GM23338 (cell line): ENCODE measurements around the gene MAG. TPM values are rescaled to one million over a fixed set of nuclear protein-coding genes. Genes with fewer than 3 reads are reported as not detected.

Experiments used
- ATAC-seq: fragments of 200-7000 bp; cut with Tn5 transposase; 3 replicates; pipeline ENCODE4 v1.9.1; 2020
- DNase-seq: peaks from one replicate; pipeline ENCODE4 v3.0.0-alpha.2; 2015; ENCODE audit warnings: low spot score
- H2AFZ ChIP-seq: fragments of 200-600 bp; sonication (generic); 2 replicates; pipeline ENCODE4 v1.8.0; 2016; ENCODE audit warnings: antibody characterized with exemption, mild to moderate bottlenecking, moderate library complexity
- H3F3A ChIP-seq: fragments of 200-600 bp; sonication (generic); replicated peaks from 2 replicates; pipeline ENCODE4 v1.8.0; 2017; ENCODE audit warnings: antibody characterized with exemption, mixed run types, low read depth
- H3K27ac ChIP-seq: fragments of 200-600 bp; sonication (generic); 2 replicates; pipeline ENCODE4 v1.6.1; 2016; ENCODE audit warnings: low read depth
- H3K27me3 ChIP-seq: fragments of 200-600 bp; sonication (generic); 2 replicates; pipeline ENCODE4 v1.8.0; 2016; ENCODE audit warnings: mild to moderate bottlenecking, mixed run types, moderate library complexity; ENCODE audit not compliant: insufficient read depth
- H3K36me3 ChIP-seq: fragments of 200-600 bp; sonication (generic); 2 replicates; pipeline ENCODE4 v1.8.0; 2016; ENCODE audit warnings: mild to moderate bottlenecking; ENCODE audit not compliant: insufficient read depth
- H3K4me1 ChIP-seq: fragments of 200-600 bp; sonication (generic); 2 replicates; pipeline ENCODE4 v1.8.0; 2016; ENCODE audit warnings: mild to moderate bottlenecking, moderate library complexity; ENCODE audit not compliant: insufficient read depth
- H3K4me2 ChIP-seq: fragments of 200-600 bp; sonication (generic); 2 replicates; pipeline ENCODE4 v1.7.1; 2017; ENCODE audit warnings: mixed run types
- H3K4me3 ChIP-seq: fragments of 200-600 bp; sonication (generic); 2 replicates; pipeline ENCODE4 v1.6.1; 2016; ENCODE audit warnings: mixed run types
- H3K79me2 ChIP-seq: fragments of 200-600 bp; sonication (generic); replicated peaks from 2 replicates; pipeline ENCODE4 v1.8.0; 2017; ENCODE audit warnings: mild to moderate bottlenecking; ENCODE audit not compliant: insufficient read depth
- H3K9me2 ChIP-seq: fragments of 200-600 bp; sonication (generic); 2 replicates; pipeline ENCODE4 v1.8.0; 2017; ENCODE audit not compliant: insufficient read depth
- H4K20me1 ChIP-seq: fragments of 200-600 bp; sonication (generic); replicated peaks from 2 replicates; pipeline ENCODE4 v1.8.0; 2017; ENCODE audit warnings: mild to moderate bottlenecking; ENCODE audit not compliant: insufficient read depth
- H3K27ac Mint-ChIP-seq: 2 replicates; pipeline ENCODE4 v1.8.0; 2020; ENCODE audit warnings: inconsistent platforms, mild to moderate bottlenecking, moderate library complexity, mixed read lengths
- H3K27me3 Mint-ChIP-seq: 3 replicates; pipeline ENCODE4 v1.8.0; 2022; ENCODE audit warnings: low read depth, mild to moderate bottlenecking, moderate library complexity, mixed read lengths, inconsistent platforms; ENCODE audit not compliant: insufficient read depth, poor library complexity
- H3K36me3 Mint-ChIP-seq: 3 replicates; pipeline ENCODE4 v1.8.0; 2021; ENCODE audit warnings: low read depth, mild to moderate bottlenecking, inconsistent platforms, moderate library complexity, mixed read lengths
- H3K4me1 Mint-ChIP-seq: 3 replicates; pipeline ENCODE4 v1.8.0; 2020; ENCODE audit warnings: mild to moderate bottlenecking, inconsistent platforms, mixed read lengths
- H3K4me3 Mint-ChIP-seq: 3 replicates; pipeline ENCODE4 v1.8.0; 2021; ENCODE audit warnings: moderate library complexity, mild to moderate bottlenecking, inconsistent platforms, mixed read lengths
- H3K9me3 Mint-ChIP-seq: 3 replicates; pipeline ENCODE4 v1.8.0; 2020; ENCODE audit warnings: moderate library complexity, mild to moderate bottlenecking, inconsistent platforms, mixed read lengths
- CREB1 ChIP-seq: fragments of 250-450 bp; sonication (Bioruptor Pico); IDR thresholded peaks from 2 replicates; pipeline ENCODE4 v1.5.0; 2020; ENCODE audit warnings: low read depth, mild to moderate bottlenecking, moderate library complexity
- CTCF ChIP-seq, 2 experiments: fragments of 200-600 bp in 1 of 2; sonication (generic) in 1 of 2; conservative IDR thresholded peaks; 2 replicates each; pipeline versions ENCODE4 v1.5.1 to v1.6.1; 2016 to 2017; ENCODE audit warnings: antibody characterized with exemption in 2 of 2, low read depth in 2 of 2, mild to moderate bottlenecking in 2 of 2, moderate library complexity in 1 of 2
- ETS1 ChIP-seq: IDR thresholded peaks from 2 replicates; pipeline ENCODE4 v1.6.1; 2016; ENCODE audit warnings: antibody characterized with exemption
- EZH2phosphoT487 ChIP-seq: fragments of 200-600 bp; sonication (generic); IDR thresholded peaks from one replicate; pipeline ENCODE4 v1.8.1; 2018; ENCODE audit warnings: antibody characterized with exemption; ENCODE audit not compliant: unreplicated experiment
- NANOG ChIP-seq: IDR thresholded peaks from 2 replicates; pipeline ENCODE4 v1.6.1; 2016; ENCODE audit warnings: antibody characterized with exemption, borderline replicate concordance
- REST ChIP-seq: IDR thresholded peaks from one replicate; pipeline ENCODE4 v1.6.1; 2018; ENCODE audit warnings: antibody characterized with exemption; ENCODE audit not compliant: unreplicated experiment
- STAT1 ChIP-seq: IDR thresholded peaks from one replicate; pipeline ENCODE4 v1.6.1; 2016; ENCODE audit warnings: antibody characterized with exemption; ENCODE audit not compliant: unreplicated experiment
- ZNF114 ChIP-seq: fragments of 250-450 bp; sonication (Bioruptor Pico); IDR thresholded peaks from 2 replicates; pipeline ENCODE4 v1.5.0; 2020; ENCODE audit warnings: mild to moderate bottlenecking, moderate library complexity
- ZNF331 ChIP-seq: fragments of 250-450 bp; sonication (Bioruptor Pico); IDR thresholded peaks from 2 replicates; pipeline ENCODE4 v1.5.0; 2020; ENCODE audit warnings: low read depth, mild to moderate bottlenecking, moderate library complexity
- polyA plus RNA-seq: library from polyadenylated mRNA; unstranded; fragments of >200 nt; fragmentation: Nextera tagmentation; extraction: Ambion mirVana; gene quantifications from 2 replicates; pipeline ENCODE4 v1.2.1, GENCODE V29; 2016
- total RNA-seq: library from RNA; depleted of rRNA; stranded (reverse); fragments of >200 nt; shearing (Covaris generic); gene quantifications from 2 replicates; pipeline ENCODE4 v1.2.3, GENCODE V29; 2014

Gene MAG
- total and polyA plus RNA-seq, 2 experiments from 2014 or later = 0.61 to 1.3 TPM

- no peak overlapping the region for H3K27ac Mint-ChIP-seq
- Histone ChIP-seq H4K20me1 (peaks cover 22% of the 10 kb centered on the region), H3K4me1 (no peaks in the 10 kb centered on the region), H3K79me2 (no peaks in the 10 kb centered on the region), H3K4me3 (no peak overlapping the region), H3K9me2 (no peaks in the 10 kb centered on the region), H3K4me2 (no peak overlapping the region), H3K27ac (no peak overlapping the region), H3K36me3 (peaks cover 6% of the 10 kb centered on the region; the same call in 1 of the 2 replicates), H2AFZ (no peak overlapping the region), H3F3A (peaks cover 15% of the 10 kb centered on the region), H3K27me3 (no peaks in the 10 kb centered on the region)
- ATAC-seq = no peak
- H3K9me3 Mint-ChIP-seq = no peaks in the 10 kb centered on the region; the same call in 2 of the 3 replicates
- DNase-seq = no peak
- peaks cover 11% of the 10 kb centered on the region for H3K4me1 Mint-ChIP-seq
- peaks cover 66% of the 10 kb centered on the region for H3K36me3 Mint-ChIP-seq
- TF ChIP-seq REST (no peak), NANOG (no peak), STAT1 (no peak), CREB1 (CRISPR knock-in tag) (no peak), CTCF (conservative IDR thresholded peaks at IDR 0.05; ENCODE audit: low read depth in 2 of 2) (no peak), ZNF114 (no peak), ETS1 (no peak), ZNF331 (CRISPR knock-in tag) (no peak), EZH2phosphoT487 (no peak)
- no peak overlapping the region for H3K4me3 Mint-ChIP-seq
- peaks cover 37% of the 10 kb centered on the region for H3K27me3 Mint-ChIP-seq
Measured at GRCh38 chr19:35264268-35265125, 27.5 kb upstream of the MAG start.
